ENCODE results near the gene OBP2A.
"Not testable (repeated sequence)": the region's sequence is repeated elsewhere in the genome, so short reads cannot be mapped to it uniquely, and the experiment has no call there.

The OBP2A gene

GRCh38 chr9:135545646-135546176 lies at the start of gene OBP2A:
Gene OBP2A (plus strand): TSS chr9:135546126. CDS start chr9:135546181, 55 bp downstream.
- DNase-seq (ENCODE audit: low spot score), result not testable (repeated sequence)
- FAIRE-seq, result peak; percentile 95

- FAIRE-seq (no peak), DNase-seq (ENCODE audit: low spot score) (no peak)
These were observed 47.4 kb upstream of the OBP2A start for GRCh38 chr9:135498381-135499126.

- peak; percentile 92 for DNase-seq (ENCODE audit: low spot score)
- FAIRE-seq, result peak; percentile 68
These were observed 46.4 kb upstream of the OBP2A start for GRCh38 chr9:135499326-135500070.

- DNase-seq (ENCODE audit: low spot score), result no peak
- FAIRE-seq, result no peak
These were observed 45.8 kb upstream of the OBP2A start for GRCh38 chr9:135500071-135500524.

GRCh38 chr9:135500525-135501260 lies 45.2 kb upstream of the OBP2A start, which contains the start of gene MRPS2:
Gene MRPS2 (plus strand): TSS chr9:135500682. CDS start chr9:135500711, 29 bp downstream.
- peak; percentile 93 for DNase-seq (ENCODE audit: low spot score)
- FAIRE-seq, result peak; percentile 77

- no peak for FAIRE-seq
These were observed 44.4 kb upstream of the OBP2A start for GRCh38 chr9:135501261-135502167.

GRCh38 chr9:135502168-135502872 lies 43.6 kb upstream of the OBP2A start:
- FAIRE-seq (no peak), DNase-seq (ENCODE audit: low spot score) (no peak)

More at GRCh38 chr9:135501261-135502167, 44.4 kb upstream of the OBP2A start:
- peak; percentile 68 for DNase-seq (ENCODE audit: low spot score)

- no peak for FAIRE-seq
- no peak for DNase-seq (ENCODE audit: low spot score)
These were observed 43.0 kb upstream of the OBP2A start for GRCh38 chr9:135502873-135503321.

GRCh38 chr9:135503371-135504261 lies 42.3 kb upstream of the OBP2A start:
- FAIRE-seq (no peak), DNase-seq (ENCODE audit: low spot score) (no peak)

- DNase-seq (ENCODE audit: low spot score), result peak; percentile 63
These were observed 41.4 kb upstream of the OBP2A start for GRCh38 chr9:135504262-135505243.

GRCh38 chr9:135505406-135506187 lies 40.3 kb upstream of the OBP2A start:
- DNase-seq (ENCODE audit: low spot score), result no peak
- no peak for FAIRE-seq

More at GRCh38 chr9:135504262-135505243, 41.4 kb upstream of the OBP2A start:
- no peak for FAIRE-seq

- no peak for DNase-seq (ENCODE audit: low spot score)
- no peak for FAIRE-seq
These were observed 39.4 kb upstream of the OBP2A start for GRCh38 chr9:135506327-135507103.

- no peak for FAIRE-seq
- DNase-seq (ENCODE audit: low spot score), result no peak
These were observed 38.6 kb upstream of the OBP2A start for GRCh38 chr9:135507104-135508035.

- FAIRE-seq (no peak), DNase-seq (ENCODE audit: low spot score) (no peak)
These were observed 37.6 kb upstream of the OBP2A start for GRCh38 chr9:135508211-135508820.
